ENCODE results near the gene UBE2I. TPM values are rescaled to one million over a fixed set of nuclear protein-coding genes. Genes with fewer than 3 reads are reported as not detected.

The UBE2I gene
- total RNA-seq, 1 donor from 2014 or later: 143 TPM

DNA sequence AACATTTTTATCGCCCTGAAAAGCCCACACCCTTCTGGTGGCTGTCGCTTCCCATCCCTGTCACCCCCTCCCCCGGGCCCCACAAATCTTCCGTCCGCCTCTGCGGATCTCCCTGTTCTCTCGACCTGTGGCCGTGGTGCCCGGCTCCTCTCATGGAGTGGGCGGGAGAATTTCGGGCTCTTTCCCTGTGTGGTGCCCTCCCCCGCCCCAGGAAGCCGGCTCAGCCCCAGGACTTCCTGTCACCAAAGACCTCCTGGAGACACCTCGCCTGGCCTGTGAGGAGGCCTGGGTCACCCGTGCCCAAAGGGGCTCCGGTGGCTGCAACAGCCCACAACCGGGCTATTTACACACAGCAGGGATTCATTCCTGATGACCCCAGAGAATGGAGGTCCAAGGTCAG, 26.1 kb upstream of the UBE2I start:
- Mint-ChIP-seq H3K9me3 (ENCODE audit: unreplicated experiment) (no peaks in the 10 kb centered on the region), H3K4me1 (ENCODE audit: low read depth, unreplicated experiment) (peaks cover 2% of the 10 kb centered on the region), H3K27me3 (ENCODE audit: low read depth, unreplicated experiment) (peaks cover 34% of the 10 kb centered on the region), H3K27ac (ENCODE audit: unreplicated experiment) (no peak overlapping the region), H3K36me3 (ENCODE audit: low read depth, unreplicated experiment) (no peaks in the 10 kb centered on the region), H3K4me3 (ENCODE audit: unreplicated experiment) (no peak overlapping the region)
- Histone ChIP-seq H3K9me3 (ENCODE audit: insufficient read depth, low read depth, low read length) (no peaks in the 10 kb centered on the region), H3K4me3 (ENCODE audit: insufficient read depth, low read depth, low read length) (no peak overlapping the region), H3K4me2 (ENCODE audit: low read length) (no peak overlapping the region), H3K27ac (ENCODE audit: low read depth, low read length) (no peak overlapping the region), H4K20me1 (ENCODE audit: insufficient read depth, low read length) (no peaks in the 10 kb centered on the region), H3K79me2 (ENCODE audit: insufficient read depth, low read length) (no peaks in the 10 kb centered on the region), H3K4me1 (ENCODE audit: insufficient read depth, low read length) (no peaks in the 10 kb centered on the region), H3K27me3 (ENCODE audit: insufficient read depth, low read length) (peaks cover 12% of the 10 kb centered on the region), H3K9ac (ENCODE audit: low read length) (no peak overlapping the region), H2AFZ (ENCODE audit: low read depth, low read length) (no peak overlapping the region), H3K36me3 (ENCODE audit: insufficient read depth, low read length) (no peaks in the 10 kb centered on the region)
- TF ChIP-seq EZH2 (IDR thresholded peaks at IDR 0.05; ENCODE audit: insufficient read depth, low read length): no peak
- TF ChIP-seq, protein P1, sequence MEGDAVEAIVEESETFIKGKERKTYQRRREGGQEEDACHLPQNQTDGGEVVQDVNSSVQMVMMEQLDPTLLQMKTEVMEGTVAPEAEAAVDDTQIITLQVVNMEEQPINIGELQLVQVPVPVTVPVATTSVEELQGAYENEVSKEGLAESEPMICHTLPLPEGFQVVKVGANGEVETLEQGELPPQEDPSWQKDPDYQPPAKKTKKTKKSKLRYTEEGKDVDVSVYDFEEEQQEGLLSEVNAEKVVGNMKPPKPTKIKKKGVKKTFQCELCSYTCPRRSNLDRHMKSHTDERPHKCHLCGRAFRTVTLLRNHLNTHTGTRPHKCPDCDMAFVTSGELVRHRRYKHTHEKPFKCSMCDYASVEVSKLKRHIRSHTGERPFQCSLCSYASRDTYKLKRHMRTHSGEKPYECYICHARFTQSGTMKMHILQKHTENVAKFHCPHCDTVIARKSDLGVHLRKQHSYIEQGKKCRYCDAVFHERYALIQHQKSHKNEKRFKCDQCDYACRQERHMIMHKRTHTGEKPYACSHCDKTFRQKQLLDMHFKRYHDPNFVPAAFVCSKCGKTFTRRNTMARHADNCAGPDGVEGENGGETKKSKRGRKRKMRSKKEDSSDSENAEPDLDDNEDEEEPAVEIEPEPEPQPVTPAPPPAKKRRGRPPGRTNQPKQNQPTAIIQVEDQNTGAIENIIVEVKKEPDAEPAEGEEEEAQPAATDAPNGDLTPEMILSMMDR (IDR thresholded peaks at IDR 0.05; ENCODE audit: insufficient read depth, low read depth, low read length): no peak
- FAIRE-seq (no peak), DNase-seq (ENCODE audit: low read depth) (no peak)

DNA sequence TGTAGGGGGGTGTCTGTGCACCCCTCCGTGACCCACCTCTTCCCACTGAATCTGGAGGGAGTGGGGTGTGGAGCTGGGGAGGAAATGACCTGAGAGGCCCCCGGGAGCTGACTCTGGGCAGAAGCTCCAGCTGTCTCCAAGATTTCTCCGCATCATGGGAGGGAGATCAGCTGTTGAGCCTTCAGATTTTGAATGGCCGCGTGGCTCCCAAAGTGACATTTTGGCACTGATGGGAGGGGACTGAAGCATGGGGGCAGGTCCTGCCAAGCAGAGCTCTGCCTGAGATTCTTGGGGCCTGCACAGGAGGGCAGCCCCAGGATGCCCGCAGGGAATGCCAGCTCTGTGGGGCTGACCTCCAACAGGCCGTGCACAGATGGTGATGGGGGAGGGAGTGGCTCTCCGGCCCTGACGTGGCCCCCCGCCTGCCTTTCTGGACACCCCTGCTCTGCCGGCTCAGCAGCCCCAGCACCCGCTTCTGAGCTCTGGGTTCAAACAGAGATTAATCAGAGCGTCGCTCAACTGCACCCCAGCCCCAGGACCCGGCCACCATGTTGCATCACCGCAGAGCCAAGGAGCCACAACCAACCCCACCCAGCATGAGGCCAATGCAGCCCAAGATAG, 25.3 kb upstream of the UBE2I start:
- FAIRE-seq: no peak
- H3K4me3 ChIP-seq (ENCODE audit: insufficient read depth, low read depth, low read length): no peak overlapping the region
- H3K9ac ChIP-seq (ENCODE audit: low read length): no peak overlapping the region
- H3K9me3 Mint-ChIP-seq (ENCODE audit: unreplicated experiment): no peaks in the 10 kb centered on the region
- no peak for DNase-seq (ENCODE audit: low read depth)
- TF ChIP-seq, protein P1 (IDR thresholded peaks at IDR 0.05; ENCODE audit: insufficient read depth, low read depth, low read length): no peak
- TF ChIP-seq EZH2 (IDR thresholded peaks at IDR 0.05; ENCODE audit: insufficient read depth, low read length): no peak
- no peaks in the 10 kb centered on the region for H4K20me1 ChIP-seq (ENCODE audit: insufficient read depth, low read length)
- H3K4me1 Mint-ChIP-seq (ENCODE audit: low read depth, unreplicated experiment): peaks cover 2% of the 10 kb centered on the region
- no peak overlapping the region for H3K27ac Mint-ChIP-seq (ENCODE audit: unreplicated experiment)
- no peaks in the 10 kb centered on the region for H3K9me3 ChIP-seq (ENCODE audit: insufficient read depth, low read depth, low read length)
- no peaks in the 10 kb centered on the region for H3K36me3 ChIP-seq (ENCODE audit: insufficient read depth, low read length)
- H3K36me3 Mint-ChIP-seq (ENCODE audit: low read depth, unreplicated experiment): no peaks in the 10 kb centered on the region
- H3K4me2 ChIP-seq (ENCODE audit: low read length): no peak overlapping the region
- peaks cover 12% of the 10 kb centered on the region for H3K27me3 ChIP-seq (ENCODE audit: insufficient read depth, low read length)
- no peaks in the 10 kb centered on the region for H3K79me2 ChIP-seq (ENCODE audit: insufficient read depth, low read length)
- no peak overlapping the region for H3K4me3 Mint-ChIP-seq (ENCODE audit: unreplicated experiment)
- no peak overlapping the region for H3K27ac ChIP-seq (ENCODE audit: low read depth, low read length)
- H2AFZ ChIP-seq (ENCODE audit: low read depth, low read length): no peak overlapping the region
- H3K4me1 ChIP-seq (ENCODE audit: insufficient read depth, low read length): no peaks in the 10 kb centered on the region
- peaks cover 39% of the 10 kb centered on the region for H3K27me3 Mint-ChIP-seq (ENCODE audit: low read depth, unreplicated experiment)
